SK-N-MC (cell line): Measurements from ENCODE around the gene ANKS1B.

Experiments used
- EZH2 ChIP-seq: fragments of 200-600 bp; sonication (generic); IDR thresholded peaks from one replicate; pipeline ENCODE4 v1.6.1; 2017; ENCODE audit warnings: antibody characterized with exemption
- FOXP2 ChIP-seq: optimal IDR thresholded peaks from 2 replicates; pipeline ENCODE3; 2011; ENCODE audit warnings: mild to moderate bottlenecking, moderate library complexity; ENCODE audit not compliant: insufficient read depth; ENCODE audit errors: extremely low read length, control extremely low read depth
- POLR2AphosphoS5 ChIP-seq: IDR thresholded peaks from 2 replicates; pipeline ENCODE4 v1.6.1; 2012; ENCODE audit warnings: mild to moderate bottlenecking, low read depth, low read length, borderline replicate concordance

- TF ChIP-seq POLR2AphosphoS5: no peak
- TF ChIP-seq EZH2: no peak
- TF ChIP-seq FOXP2: no peak
These were observed 1264.9 kb downstream of the ANKS1B start for GRCh38 chr12:98719515-98720504.
